Subcutaneous abdominal adipose tissue (tissue), 5 donors: ENCODE data around the gene COPS6.

Experiments
- H3K27ac ChIP-seq: one replicate; pipeline ENCODE4 v1.7.0; 2013; ENCODE audit warnings: low read depth, mild to moderate bottlenecking, inconsistent platforms, low read length, moderate library complexity
- H3K27me3 ChIP-seq, 5 donors: one replicate each; pipeline ENCODE4 v1.7.0; 2013; ENCODE audit warnings: low read length in 5 of 5, inconsistent platforms in 1 of 5; ENCODE audit not compliant: control insufficient read depth in 5 of 5, insufficient read depth in 4 of 5
- H3K36me3 ChIP-seq, 5 donors: one replicate each; pipeline ENCODE4 v1.7.0; 2013; ENCODE audit warnings: low read length in 5 of 5; ENCODE audit not compliant: control insufficient read depth in 5 of 5, insufficient read depth in 5 of 5
- H3K4me1 ChIP-seq, 5 donors: one replicate each; pipeline ENCODE4 v1.7.0; 2013; ENCODE audit warnings: low read length in 5 of 5, mild to moderate bottlenecking in 3 of 5, moderate library complexity in 1 of 5; ENCODE audit not compliant: control insufficient read depth in 5 of 5, insufficient read depth in 5 of 5
- H3K4me3 ChIP-seq, 5 donors: one replicate each; pipeline ENCODE4 v1.7.0; 2013; ENCODE audit warnings: low read length in 5 of 5, low read depth in 1 of 5
- H3K9ac ChIP-seq, 5 donors: one replicate each; pipeline ENCODE4 v1.7.0; 2013; ENCODE audit warnings: low read length in 5 of 5, mild to moderate bottlenecking in 4 of 5, moderate library complexity in 3 of 5
- H3K9me3 ChIP-seq, 5 donors: one replicate each; pipeline ENCODE4 v1.7.0; 2013; ENCODE audit warnings: low read length in 5 of 5; ENCODE audit not compliant: control insufficient read depth in 5 of 5
- donor health status: healthy.
- donor health status: healthy.
- donor health status: healthy.
- donor health status: healthy.
- donor health status: healthy.

The COPS6 gene

DNA sequence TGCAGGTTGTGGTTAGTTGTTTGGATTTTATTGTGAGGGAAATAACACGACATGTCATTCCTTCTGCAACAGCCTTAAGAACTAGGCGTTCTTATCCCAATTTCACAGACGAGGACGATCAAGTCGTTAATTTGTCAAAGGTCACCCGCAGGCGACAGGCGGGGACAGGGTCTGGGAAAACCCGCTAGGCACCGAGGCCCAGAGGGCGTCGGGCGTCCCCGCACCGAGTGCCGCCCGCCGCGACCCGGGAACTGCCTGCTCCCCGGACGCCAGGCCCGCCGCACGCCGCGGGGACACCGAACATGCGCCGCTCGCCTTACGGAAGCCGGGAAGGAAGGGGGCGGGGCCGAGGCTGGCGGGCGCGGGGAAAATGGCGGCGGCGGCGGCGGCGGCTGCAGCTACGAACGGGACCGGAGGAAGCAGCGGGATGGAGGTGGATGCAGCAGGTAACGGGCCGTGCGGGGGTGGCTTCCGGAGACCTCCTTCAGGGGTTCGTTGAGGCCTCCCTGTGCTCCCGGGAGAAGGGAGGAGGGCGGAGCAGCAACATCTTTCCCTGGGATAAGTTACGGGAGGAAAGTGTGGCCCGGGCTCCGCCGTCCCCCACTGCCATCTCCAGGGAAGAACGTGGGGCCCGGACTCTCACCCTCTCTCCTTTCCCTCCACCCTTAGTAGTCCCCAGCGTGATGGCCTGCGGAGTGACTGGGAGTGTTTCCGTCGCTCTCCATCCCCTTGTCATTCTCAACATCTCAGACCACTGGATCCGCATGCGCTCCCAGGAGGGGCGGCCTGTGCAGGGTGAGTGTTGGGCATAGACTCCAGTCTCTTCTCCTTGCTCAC, at the start of gene COPS6:
COPS6 (plus strand) TSS at position 349 of the 837 bp plus-strand sequence; CDS start at position 371, 22 bp downstream.
- Histone ChIP-seq H3K27ac (peak within 1 kb of the TSS; percentile 87), H3K9me3 (no peaks in the 10 kb centered on the region), H3K4me1 (peaks cover 10 to 39% (median 28%) of the 10 kb centered on the region in 5 donors), H3K9ac (peak within 1 kb of the TSS; percentile 57 to 94 (median 89)), H3K36me3 (peaks cover 6 to 37% (median 35%) of the 10 kb centered on the region in 5 donors), H3K4me3 (peak within 1 kb of the TSS; percentile 89 to 96 (median 94)), H3K27me3 (no peaks in the 10 kb centered on the region)

DNA sequence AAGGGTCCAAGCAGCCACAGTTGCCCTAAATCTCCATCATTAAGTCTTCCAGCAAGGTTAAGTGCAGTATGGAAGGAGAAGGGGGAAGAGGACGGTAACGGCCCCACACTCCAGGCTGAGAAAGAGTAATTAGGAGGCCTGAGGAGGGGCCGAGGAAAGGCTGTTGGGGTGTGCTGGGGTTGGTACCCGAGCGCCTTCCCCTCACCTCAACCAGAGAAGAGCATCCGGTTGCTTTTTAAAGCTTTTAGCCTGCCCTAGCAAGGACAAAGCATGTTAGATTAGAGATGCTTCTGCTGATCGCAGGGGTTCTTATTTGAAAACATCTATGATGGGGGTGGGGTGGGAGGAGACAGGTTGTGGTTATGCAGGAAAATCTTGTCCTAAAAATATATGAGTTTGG, 48.2 kb upstream of the COPS6 start:
- H3K27ac ChIP-seq = no peak overlapping the region
- H3K9ac ChIP-seq = no peak overlapping the region

GRCh38 chr7:100044718-100045117, 44.1 kb upstream of the COPS6 start:
- no peak overlapping the region for H3K27ac ChIP-seq
- peaks cover 0 to 6% (median 3%) of the 10 kb centered on the region in 5 donors for H3K4me1 ChIP-seq
- H3K36me3 ChIP-seq = no peaks in the 10 kb centered on the region
- no peak overlapping the region for H3K4me3 ChIP-seq
- H3K27me3 ChIP-seq = no peaks in the 10 kb centered on the region
- H3K9me3 ChIP-seq = no peaks in the 10 kb centered on the region
- H3K9ac ChIP-seq = no peak overlapping the region

More for the DNA sequence above, 48.2 kb upstream of the COPS6 start:
- H3K9me3 ChIP-seq = no peaks in the 10 kb centered on the region
- H3K4me3 ChIP-seq = no peak overlapping the region
- no peaks in the 10 kb centered on the region for H3K27me3 ChIP-seq
- H3K36me3 ChIP-seq = peaks cover 0 to 7% (median 4%) of the 10 kb centered on the region in 5 donors
- H3K4me1 ChIP-seq = peaks cover 5 to 20% (median 15%) of the 10 kb centered on the region in 5 donors

DNA sequence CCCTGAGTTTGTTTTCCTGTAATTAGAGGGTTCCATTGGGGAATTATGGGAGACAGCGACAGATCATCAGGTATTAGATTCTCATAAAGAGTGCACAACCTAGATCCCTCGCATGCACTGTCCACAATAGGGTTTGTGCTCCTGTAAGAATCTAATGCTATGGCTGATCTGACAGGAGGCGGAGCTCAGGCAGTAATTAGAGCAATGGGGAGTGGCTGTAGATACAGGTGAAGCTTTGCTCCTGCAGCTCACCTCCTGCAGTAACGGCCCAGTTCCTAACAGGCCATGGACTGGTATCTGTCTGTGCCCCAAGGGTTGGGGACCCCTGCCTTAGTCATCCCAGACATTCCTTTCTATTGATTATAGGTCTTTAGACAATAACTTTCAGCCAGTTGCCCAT, 40.1 kb upstream of the COPS6 start:
- H3K27ac ChIP-seq = no peak overlapping the region

DNA sequence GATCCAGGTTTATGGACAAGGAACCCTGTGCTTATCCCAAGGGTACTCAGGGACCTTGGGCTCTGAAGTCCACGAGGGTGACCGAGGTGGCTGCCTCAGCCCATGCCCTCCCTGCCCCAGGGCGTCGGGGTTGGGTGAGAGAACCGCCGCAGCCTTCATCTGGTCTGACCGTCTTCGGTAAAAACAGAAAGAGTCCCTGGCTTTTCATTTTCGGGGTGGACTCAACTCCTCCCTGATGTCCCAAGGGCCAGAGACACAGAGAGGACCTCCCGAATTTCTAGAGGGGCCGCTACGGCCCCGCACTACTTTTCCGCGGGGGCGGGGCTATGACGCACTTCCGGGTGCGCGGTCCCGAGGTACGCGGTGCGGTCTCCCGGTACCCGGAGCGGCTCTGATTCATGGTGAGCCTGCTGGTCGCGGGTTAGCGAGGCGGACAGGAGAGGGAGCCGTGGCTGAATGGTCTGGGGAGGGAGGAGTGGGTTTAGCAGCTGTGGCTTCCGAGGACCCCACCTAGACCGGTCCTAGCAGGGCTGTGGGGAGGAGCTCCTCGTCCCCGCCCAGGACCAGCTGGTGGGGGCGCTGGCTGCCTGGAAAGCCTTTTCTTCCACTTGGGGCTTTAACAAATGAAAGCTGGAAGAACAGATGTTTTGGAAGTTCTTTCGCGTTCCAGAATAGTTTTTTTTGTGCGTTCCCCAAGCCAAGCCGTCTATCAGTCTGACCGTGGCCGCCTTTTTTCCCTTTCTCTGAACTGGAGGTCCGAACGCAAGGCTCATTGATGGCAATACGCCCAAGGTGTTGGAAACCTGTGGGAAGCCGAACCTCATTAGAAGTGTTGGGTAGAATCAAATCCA, 39.1 kb upstream of the COPS6 start, which contains the start of gene ZSCAN21:
ZSCAN21 (plus strand) TSS at position 334 of the 851 bp plus-strand sequence. CDS start 7,233 bp downstream, outside the sequence.
- Histone ChIP-seq H3K9ac (peak within 1 kb of the TSS; percentile 89 to 99 (median 94)), H3K4me1 (peaks cover 0 to 15% (median 11%) of the 10 kb centered on the region in 5 donors), H3K27ac (peak within 1 kb of the TSS; percentile 97)

More for the DNA sequence above, 40.1 kb upstream of the COPS6 start:
- H3K36me3 ChIP-seq = peaks cover 0 to 3% (median 0%) of the 10 kb centered on the region in 5 donors
- no peaks in the 10 kb centered on the region for H3K27me3 ChIP-seq
- no peak overlapping the region for H3K9ac ChIP-seq
- H3K4me1 ChIP-seq = peaks cover 0 to 15% (median 11%) of the 10 kb centered on the region in 5 donors
- no peaks in the 10 kb centered on the region for H3K9me3 ChIP-seq
- peak overlapping the region in 1 of 5 donors; percentile 90 for H3K4me3 ChIP-seq

GRCh38 chr7:100051611-100052010, 37.2 kb upstream of the COPS6 start:
- Histone ChIP-seq H3K4me1 (peaks cover 0 to 15% (median 11%) of the 10 kb centered on the region in 5 donors), H3K27ac (no peak overlapping the region), H3K4me3 (no peak overlapping the region), H3K36me3 (peaks cover 0 to 3% (median under 1%) of the 10 kb centered on the region in 5 donors), H3K27me3 (no peaks in the 10 kb centered on the region), H3K9me3 (no peaks in the 10 kb centered on the region), H3K9ac (no peak overlapping the region)

More for the DNA sequence above, 39.1 kb upstream of the COPS6 start, which contains the start of gene ZSCAN21:
- Histone ChIP-seq H3K27me3 (no peaks in the 10 kb centered on the region), H3K9me3 (no peaks in the 10 kb centered on the region), H3K4me3 (peak within 1 kb of the TSS; percentile 90 to 96 (median 93)), H3K36me3 (peaks cover 0 to 3% (median 0%) of the 10 kb centered on the region in 5 donors)

GRCh38 chr7:100053215-100053614, 35.6 kb upstream of the COPS6 start:
- Histone ChIP-seq H3K4me1 (peaks cover 0 to 15% (median 11%) of the 10 kb centered on the region in 5 donors), H3K27ac (no peak overlapping the region), H3K9ac (no peak overlapping the region), H3K4me3 (no peak overlapping the region), H3K9me3 (no peaks in the 10 kb centered on the region), H3K27me3 (no peaks in the 10 kb centered on the region), H3K36me3 (peaks cover 3 to 18% (median 16%) of the 10 kb centered on the region in 5 donors)

GRCh38 chr7:100057006-100057405, 31.8 kb upstream of the COPS6 start:
- H3K9ac ChIP-seq = no peak overlapping the region
- H3K4me1 ChIP-seq = no peaks in the 10 kb centered on the region
- no peak overlapping the region for H3K27ac ChIP-seq
- H3K27me3 ChIP-seq = no peaks in the 10 kb centered on the region
- peaks cover 3 to 52% (median 38%) of the 10 kb centered on the region in 5 donors for H3K36me3 ChIP-seq
- no peaks in the 10 kb centered on the region for H3K9me3 ChIP-seq
- no peak overlapping the region for H3K4me3 ChIP-seq

DNA sequence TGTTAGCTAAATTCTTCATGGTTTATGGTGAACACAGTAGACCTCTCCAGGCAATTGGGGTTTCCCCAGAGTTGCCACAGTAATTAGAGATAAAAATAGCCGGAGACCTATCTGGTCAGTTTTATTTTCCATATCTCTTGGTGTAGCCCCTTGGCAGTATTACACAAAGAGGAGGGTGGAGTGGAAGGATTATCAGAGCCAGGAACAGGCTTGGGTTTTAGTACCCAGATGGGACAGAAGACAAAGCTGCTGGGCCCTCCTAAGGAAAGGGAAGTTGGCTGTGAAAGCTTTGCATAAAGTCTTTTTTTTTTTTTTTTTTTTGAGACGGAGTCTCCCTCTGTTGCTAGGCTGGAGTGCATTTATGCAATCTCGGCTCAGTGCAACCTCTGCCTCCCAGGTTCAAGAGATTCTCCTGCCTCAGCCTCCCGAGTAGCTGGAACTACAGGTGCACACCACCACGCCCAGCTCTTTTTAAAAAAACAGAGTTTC, 29.5 kb upstream of the COPS6 start:
- H3K9me3 ChIP-seq = no peaks in the 10 kb centered on the region
- H3K4me3 ChIP-seq = no peak overlapping the region
- no peaks in the 10 kb centered on the region for H3K27me3 ChIP-seq
- H3K4me1 ChIP-seq = no peaks in the 10 kb centered on the region
- H3K36me3 ChIP-seq = peaks cover 8 to 66% (median 48%) of the 10 kb centered on the region in 5 donors
- no peak overlapping the region for H3K9ac ChIP-seq
- H3K27ac ChIP-seq = no peak overlapping the region
